Transverse colon (tissue), 3 donors: Measurements from ENCODE around the gene TRAF3.

Experiments used
- POLR2A ChIP-seq: fragments of 450-650 bp; IDR thresholded peaks from one replicate; pipeline ENCODE4 v1.6.1; 2016; ENCODE audit warnings: antibody characterized with exemption, mild to moderate bottlenecking, moderate library complexity
- TF ChIP-seq, protein P1 (sequence below), 5 experiments: fragments of 200-600 bp in 3 of 5; fragments of 450-650 bp in 2 of 5; sonication (generic) in 3 of 5; IDR thresholded peaks; 1 replicate in 2 of 5; 2 replicates in 3 of 5; pipeline ENCODE4 v1.5.1; 2016 to 2017; ENCODE audit warnings: antibody characterized with exemption in 5 of 5, inconsistent platforms in 3 of 5, mild to moderate bottlenecking in 2 of 5, moderate library complexity in 1 of 5

DNA sequence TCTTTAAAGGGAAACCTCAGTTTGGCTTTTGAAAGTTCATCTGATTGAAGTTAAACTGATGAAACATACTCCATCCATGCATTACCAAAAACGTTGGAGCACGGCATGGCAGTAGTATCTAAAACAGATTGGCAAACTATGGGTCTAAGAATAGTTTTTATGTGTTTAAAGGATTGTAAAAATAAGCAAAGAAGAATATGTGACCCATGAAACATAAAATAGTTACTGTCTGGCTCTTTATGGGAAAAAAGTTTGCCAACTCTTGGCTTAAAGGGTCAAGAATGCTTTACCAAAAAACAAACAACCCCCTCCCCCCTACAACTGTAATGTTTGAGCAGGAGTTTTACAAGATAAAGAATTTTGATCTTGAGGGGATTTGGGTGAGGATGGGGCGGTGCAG lies 32.6 kb downstream of the TRAF3 start:
- TF ChIP-seq POLR2A = no peak
- TF ChIP-seq, protein P1, sequence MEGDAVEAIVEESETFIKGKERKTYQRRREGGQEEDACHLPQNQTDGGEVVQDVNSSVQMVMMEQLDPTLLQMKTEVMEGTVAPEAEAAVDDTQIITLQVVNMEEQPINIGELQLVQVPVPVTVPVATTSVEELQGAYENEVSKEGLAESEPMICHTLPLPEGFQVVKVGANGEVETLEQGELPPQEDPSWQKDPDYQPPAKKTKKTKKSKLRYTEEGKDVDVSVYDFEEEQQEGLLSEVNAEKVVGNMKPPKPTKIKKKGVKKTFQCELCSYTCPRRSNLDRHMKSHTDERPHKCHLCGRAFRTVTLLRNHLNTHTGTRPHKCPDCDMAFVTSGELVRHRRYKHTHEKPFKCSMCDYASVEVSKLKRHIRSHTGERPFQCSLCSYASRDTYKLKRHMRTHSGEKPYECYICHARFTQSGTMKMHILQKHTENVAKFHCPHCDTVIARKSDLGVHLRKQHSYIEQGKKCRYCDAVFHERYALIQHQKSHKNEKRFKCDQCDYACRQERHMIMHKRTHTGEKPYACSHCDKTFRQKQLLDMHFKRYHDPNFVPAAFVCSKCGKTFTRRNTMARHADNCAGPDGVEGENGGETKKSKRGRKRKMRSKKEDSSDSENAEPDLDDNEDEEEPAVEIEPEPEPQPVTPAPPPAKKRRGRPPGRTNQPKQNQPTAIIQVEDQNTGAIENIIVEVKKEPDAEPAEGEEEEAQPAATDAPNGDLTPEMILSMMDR (IDR thresholded peaks at IDR 0.05) = no peak
